NCI-H2171 treated with DMSO at 0.1 percent for 48 hours (cell line): ENCODE results near the gene BAG2.

Source experiments
- DNase-seq: peaks from one replicate; lab custom pipeline; 2025; lab: John Stamatoyannopoulos, UW

Gene BAG2

DNA sequence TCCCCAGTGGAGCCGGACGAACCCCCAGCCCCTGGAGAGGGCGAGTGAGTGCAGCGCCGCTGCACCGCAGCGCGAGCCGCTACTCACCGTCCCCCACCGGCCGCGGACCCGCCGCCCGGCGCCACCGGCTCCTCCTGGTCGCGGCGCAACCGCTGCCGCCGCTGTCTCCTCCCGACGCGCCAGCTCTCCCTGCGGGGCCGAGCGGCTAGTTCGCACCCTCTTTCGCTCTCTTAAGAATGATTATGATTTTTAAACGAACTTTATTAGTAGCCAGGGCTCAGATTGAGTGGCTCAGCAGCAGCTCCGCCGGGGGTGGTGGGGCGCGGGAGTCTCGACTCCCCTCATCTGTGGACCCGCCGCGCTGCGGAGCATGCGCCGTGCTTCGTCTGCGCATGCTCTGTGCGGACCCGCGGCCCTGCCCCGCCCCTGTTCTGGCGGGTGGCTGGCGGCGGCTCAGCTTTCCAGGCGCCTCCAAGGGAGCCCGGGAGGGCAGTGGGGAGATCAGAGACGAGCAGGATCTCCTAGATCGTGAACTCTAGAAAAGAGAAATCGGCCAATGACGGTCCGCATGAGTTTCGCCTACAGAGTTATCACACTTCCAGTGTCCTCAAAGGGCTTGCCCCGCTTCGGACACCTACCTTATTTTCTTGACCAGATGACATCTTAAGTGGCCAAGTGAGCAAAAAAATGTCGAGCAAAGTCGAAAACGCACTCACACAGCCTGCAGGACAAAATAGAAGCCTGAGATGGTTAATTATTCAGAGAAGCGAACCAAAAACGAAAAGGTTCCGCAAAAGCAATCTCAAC lies 50.0 kb downstream of the BAG2 start, which contains the start of gene RAB23:
TSS of gene RAB23 (minus strand) at position 372 of the 807 bp plus-strand sequence. CDS start 11,927 bp downstream, outside the sequence.
- peak; percentile 81 for DNase-seq

DNA sequence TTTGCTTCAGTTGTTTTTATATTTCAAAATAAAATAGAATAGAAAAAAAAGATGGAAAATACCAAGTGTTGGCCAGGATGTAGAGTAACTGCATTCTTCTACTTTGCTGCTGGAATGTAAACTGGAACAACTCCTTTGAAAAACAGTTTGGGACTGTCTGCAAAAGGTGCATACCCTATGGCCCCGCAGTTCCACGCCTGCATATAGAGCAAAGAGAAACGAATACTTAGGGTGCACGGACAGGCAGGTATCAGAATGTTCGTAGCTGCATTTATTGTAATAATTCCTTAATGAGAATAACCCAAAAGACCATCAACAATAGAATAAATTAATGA lies 50.6 kb downstream of the BAG2 start:
- DNase-seq = no peak

DNA sequence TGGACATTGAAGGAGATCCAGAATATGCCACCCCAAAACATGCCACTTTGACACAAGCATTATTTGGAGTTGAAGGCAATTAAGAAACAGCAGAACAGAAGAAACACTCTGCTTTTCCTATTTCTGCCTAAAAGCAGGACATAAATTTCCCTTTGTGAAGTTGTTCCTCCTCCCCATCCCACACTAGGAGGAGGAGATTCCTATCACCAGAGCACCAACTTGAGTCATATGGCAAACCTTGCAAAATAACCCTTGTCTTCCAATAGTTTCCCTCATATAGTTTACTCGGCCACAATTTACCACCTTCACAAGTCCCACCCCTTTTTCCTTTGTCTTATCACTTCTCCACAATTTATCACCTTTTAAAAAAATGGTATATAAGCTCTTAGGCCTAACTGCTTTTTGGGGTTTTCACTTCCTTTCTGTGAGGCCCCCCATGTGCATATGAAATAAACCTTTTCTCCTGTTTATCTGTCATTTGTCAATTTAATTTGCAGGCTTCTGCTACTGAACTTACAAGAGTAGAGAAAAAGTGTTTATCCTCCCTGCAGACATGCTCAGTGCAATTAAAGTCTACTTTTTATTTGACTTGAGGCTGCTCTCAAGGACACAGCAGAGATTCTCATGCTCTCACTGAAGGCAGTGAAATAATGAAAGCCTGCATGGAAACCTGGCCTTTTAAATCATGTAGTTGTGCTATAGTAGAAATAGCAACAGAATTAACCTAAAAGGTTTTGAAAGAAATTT lies 52.8 kb downstream of the BAG2 start:
- no peak for DNase-seq

DNA sequence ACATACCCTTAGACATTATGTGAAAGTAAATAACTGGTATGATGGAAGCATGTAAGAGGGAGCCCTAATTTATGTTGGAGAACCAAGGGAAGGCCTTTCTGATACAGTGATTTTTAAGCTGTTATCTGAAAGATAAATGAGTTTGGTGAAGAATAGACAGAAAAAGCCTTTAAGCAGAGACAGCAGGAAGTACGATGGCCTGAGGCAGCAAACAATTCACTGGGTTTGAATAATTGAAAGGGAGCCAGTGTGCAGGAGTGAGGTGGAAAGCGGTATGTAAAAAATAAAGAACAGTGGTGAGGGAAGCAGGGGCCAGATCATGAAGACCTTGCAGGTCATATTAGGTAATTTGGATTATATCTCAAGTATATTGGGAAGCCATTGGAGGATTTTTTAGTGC lies 54.1 kb downstream of the BAG2 start:
- DNase-seq = no peak
